Globus pallidus (tissue), 1 donor: Measurements from ENCODE around the gene PKHD1.

ENCODE experiments used
- DNase-seq: peaks from one replicate; pipeline ENCODE4 v3.0.0-alpha.2; 2015; ENCODE audit warnings: low spot score

Gene PKHD1

DNA sequence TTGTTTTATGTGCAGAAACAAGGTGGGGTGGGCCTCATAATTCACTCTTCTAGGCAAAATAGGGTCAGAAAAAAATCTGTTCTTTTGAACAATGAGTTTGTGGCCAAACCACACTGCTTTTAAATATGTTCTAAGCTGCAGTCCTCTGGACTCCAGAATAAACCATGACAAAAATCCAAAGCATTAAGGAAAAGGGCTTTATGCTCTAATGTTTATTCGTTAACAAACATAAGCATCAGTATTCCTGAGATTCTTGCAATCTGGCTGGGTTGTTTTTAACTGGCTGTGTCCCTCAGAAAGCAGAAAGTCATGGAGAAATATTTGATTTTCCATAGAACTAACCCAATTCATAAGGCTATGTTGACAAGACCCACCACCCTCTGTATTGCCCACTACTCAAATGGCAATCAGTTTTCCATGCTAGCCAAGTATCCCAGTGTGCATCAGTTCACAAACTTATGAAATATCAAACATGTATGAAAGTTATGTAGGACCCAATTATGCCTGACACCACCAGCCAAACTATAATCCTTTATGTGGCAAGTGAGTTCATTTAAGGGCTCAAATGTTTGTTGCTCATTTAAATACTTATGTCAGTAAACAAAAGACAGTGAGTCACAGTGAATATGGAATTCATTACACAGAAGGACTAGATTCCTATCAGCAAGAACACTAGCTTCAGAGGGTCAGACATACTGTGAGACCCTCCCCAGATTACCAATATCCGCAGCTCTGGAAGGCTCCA lies 45.1 kb downstream of the PKHD1 start:
- no peak for DNase-seq

DNA sequence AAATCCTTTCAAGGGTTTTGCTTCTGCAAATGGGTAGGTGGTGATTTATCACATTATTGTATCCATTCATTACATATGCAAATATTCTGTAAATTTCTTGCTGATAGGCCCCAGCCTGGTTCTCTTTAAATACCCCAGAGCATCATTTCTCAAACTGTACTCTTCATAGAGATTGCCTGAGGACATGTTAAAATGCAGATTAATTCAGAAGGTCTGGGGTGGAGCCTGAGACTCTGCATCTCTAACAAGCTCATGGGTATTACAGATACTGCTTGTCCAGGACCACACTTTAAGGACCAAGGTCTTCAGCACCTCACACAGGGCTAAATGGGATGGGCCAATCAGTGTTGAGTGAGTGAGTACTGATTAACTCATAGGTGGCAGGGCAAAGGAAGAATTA lies 46.3 kb downstream of the PKHD1 start:
- no peak for DNase-seq

DNA sequence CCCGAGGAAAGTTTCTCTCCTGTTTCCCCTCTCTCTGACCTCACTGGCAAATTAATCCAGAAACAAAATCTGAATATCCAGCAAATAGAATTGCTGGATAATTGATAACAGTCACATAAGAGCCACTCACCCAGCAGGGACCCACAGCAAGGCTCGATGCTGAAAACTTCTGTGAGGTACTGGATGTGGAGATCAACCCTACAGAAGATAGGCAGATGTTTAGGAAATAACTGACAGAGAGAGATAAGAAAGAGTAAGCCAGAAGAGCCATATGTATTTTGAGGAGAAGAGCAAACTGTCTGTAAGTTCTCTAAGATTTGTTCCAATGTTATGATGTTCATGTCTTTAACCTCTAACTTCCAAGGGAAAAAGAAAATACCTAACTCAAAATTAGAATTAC lies 59.7 kb downstream of the PKHD1 start:
- DNase-seq, result no peak

DNA sequence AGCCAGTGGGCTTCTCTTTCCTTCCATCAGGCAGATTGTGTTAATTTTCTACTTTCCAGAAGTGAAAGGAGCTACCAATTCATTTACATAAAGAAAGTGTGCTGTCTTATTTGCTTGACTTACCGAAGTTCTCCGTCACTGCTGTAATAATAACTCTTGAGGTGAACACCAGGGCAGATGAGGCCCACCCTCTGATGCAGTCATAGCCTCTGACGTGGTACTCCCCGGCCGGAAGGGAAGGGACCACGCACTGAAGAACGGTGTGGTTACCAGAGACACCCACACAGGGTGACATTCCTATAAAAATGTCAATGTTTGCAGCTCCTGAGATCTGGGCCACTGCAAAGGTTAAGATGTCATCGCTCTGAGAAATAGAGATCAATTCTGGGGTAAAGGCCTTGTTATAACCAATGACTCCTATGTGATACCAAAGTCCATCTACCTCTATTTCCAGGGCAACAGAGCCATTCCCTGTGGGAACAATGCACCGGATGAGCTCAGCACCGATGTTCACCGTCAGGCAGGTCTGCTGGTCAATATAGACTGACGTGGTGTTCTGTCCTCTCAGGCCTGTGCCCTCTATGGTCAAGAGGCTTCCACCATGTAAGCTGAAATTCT lies 62.9 kb downstream of the PKHD1 start:
- no peak for DNase-seq

DNA sequence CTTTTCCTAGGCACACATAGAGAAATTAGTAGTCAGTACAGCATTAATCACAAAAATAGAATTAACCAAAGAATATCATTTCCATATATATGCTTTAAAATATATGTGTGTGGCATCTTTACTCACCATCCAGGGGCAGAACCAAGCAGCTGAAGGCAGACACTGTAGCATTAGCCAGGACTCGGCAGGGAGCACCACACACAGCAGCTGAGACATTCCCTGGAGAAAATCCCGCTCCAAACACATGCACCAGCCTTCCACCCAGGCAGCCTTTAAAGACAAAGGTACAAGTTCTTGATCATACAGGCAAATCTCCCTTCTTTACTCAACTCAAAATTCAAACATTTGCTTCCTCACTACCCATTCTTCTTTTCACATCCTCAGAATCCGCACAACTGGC lies 64.7 kb downstream of the PKHD1 start:
- DNase-seq, result no peak

DNA sequence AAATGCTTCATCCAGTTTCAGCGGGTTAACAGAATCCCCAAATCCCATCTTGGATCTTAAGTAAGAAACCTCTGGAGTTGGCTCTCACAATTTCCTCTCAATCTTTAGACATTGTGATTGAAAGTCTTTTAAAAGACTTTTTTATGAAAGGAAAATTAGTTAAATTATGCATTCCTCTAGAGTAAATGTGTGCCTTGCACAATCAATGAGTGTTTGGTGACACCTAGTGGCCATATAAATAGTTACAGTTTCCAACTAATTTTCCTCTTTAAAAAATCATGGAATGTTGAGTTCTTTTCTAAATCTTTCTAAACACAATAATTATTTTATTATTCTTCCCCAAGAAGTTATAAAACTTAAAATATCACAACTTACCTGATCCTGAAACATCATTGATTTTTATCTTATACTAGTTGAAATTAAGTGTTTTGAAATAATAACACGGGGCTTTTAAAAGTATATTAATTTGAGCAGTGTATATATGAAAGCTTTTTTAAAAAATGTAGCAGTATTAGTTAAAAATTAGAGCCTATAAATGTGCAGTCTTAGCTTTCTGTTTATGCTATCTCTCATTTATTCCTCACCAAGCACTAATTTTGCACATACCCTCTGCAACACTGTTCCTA lies 66.4 kb downstream of the PKHD1 start:
- DNase-seq, result peak; percentile 23

DNA sequence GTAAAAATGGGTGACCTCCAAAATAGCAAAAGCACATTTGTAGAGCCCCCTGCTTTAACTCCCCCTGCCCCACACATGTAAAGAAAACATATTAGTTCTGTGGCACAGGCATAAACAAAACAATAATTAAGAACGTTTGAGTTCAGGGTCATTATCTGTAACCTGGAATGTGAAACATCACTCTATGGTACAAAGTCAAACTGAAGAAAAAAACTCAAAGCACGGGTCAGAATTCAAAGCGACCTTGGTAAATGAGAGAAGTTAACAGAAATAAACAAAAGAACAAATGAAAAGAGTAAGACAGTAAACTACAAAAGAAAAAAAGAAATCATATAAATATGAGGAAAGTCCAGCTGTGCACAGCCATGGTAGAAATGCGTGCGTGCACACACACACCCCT lies 67.5 kb downstream of the PKHD1 start:
- DNase-seq, result no peak

DNA sequence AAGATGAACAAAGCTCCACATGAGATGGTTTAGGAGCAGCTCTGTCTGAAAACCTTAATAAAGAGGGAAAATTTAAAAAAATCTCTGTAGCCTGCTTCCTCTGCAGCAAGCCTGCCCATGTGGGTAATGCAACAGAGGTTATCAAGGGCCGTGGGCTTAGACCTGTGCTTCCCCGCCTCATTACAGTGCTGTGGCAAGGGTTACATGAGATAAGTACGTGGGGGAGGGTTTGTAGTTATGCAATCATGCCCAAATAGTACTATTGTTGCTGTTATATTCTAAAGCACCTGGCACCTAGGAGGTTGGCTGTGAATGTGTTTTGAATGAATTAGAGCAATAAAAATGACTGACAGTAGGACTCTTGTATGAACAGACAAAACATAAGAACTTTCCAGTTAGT lies 68.3 kb downstream of the PKHD1 start:
- no peak for DNase-seq

DNA sequence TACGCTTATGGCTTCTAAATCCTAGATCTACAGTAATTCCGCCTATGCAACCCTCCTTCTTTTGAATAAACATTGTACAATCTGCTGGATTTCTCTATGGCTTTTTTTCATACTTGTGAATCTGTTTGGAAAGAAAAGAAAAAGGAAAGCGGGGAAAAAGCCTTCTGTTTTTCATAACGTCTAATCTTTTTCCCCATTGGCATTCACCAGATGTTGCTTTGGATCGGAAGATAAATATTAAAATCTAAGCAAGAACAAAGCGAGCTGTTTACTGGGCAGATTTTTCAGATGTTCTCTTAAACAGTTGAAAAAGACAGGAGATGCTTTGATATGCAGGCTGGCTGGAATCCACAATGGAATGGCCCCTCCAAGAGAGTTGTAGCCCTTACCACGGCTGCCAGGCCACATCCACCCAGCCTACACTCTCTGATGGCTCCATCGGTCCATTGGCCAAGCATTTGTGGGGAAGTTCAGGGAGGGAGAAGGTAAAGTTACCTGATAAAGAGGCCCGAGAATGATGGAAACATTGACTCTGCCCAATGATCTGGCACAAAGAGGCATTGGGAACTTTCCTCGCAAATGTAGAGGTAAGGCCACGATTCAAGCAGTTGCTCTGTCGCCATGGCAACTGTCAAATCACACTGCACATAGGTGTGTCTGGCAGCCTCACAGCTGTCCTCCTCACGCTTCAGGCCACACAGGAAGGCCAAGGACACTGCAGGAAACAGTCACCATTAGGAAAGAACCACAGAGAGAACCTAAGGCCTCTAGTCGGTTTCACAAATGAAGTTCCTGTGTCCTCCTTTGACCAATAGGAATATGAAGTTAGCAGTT lies 70.3 kb downstream of the PKHD1 start:
- DNase-seq, result no peak

DNA sequence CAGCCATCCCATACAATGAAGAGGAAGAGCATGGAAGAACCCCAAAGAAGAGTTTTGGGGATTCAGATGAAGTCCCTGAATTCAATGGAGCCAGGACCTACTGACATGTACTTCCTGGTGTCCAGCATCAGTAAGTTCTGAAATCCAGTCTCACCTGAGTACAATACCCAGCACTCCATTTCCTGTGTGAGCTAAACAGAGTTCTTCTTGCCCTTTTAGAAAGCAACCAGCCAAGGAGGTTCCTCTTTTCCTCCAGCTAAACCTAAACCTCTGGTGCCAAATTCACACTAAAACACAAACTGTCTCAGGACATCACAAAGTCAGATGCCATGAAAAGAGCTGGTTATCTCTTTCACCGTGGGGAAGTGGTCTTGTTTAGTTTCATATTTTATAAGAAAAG lies 71.5 kb downstream of the PKHD1 start:
- DNase-seq, result no peak

DNA sequence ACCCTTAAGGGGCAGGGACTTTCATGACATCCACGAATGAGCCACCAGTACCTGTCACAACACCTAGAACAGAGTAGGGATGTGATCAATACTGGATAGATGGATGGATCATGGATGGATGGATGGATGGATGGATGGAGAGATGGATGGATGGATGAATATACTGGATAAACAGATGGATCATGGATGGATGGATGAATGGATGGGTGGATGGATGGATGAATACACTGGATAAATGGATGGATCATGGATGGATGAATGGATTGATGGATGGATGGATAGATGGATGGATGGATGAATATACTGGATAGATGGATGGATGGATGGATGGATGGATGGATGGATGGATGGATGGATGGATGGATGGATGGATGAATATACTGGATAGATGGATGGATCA lies 73.0 kb downstream of the PKHD1 start:
- no peak for DNase-seq

DNA sequence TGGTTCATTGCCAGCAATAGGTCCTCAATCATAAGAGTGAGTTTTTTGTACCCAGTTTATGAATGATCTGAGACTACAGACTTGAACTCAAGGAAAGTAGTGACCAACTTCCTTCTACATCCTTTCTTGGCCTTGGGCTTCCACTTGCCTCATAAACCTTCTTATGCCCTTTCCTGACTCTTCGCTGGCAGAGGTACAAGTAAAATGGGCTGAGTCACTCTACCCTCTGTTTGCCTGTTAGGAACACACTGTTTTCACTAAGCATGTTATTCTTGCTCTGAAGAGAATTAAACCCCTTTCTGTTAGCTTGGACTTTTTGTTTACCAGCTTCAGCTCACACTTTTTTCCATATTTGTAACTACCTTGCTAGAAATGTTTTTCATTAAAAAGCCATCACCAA lies 74.4 kb downstream of the PKHD1 start:
- no peak for DNase-seq

DNA sequence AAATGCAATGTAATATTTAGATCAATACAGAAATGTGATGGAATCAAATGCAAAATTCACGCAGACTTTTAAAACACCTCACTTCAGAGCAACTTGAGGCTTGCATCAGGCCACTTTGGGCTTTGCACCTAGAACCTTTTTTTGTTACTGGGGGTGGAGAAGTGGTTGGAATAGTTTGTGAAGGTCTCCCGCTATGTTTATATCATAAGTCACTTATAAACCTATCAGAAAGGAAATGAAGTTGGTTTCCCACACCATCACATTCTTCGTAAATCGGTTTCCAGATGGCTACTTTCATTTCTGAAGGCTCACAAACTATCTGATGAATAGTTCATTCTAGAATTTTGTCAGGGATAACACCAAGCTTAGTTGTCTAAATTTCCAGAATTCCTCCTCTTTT lies 74.8 kb downstream of the PKHD1 start:
- DNase-seq, result no peak

DNA sequence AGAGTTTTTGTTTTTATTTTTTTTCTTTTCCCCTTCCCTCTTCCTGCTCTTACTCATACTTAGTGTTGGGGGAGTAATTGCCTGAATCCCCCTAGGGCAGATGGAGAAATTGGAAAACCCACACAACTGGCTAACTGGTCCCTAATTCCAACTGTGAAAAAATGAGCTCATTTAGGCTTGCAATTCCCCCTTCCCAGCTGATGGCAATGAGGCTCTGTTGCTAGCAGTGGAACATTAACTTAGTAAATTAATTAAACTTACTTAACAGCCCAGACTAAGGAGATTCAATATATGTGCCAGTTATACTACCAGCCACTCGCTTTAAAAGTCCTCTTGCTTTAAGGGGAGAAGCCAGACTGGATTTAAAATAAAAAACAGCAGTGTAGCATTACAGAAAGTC lies 76.6 kb downstream of the PKHD1 start:
- no peak for DNase-seq

DNA sequence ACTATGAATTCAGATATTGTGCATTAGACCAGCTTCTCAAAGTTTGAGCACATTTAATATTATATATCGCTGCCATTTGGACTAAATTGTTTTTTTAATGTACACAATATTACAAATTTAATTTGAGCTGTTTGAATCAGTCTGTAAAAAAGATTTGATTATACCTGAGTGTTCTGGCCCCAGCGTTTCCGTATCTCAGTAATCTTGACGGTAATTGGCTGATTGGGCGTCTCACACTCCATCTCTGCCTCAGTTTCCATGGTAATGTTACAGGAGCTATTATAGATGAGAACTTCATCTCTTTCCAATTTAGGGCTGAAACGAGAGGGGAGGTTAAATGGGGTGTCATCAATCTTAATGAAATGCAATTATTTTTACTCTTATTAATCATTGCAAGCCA lies 77.3 kb downstream of the PKHD1 start:
- DNase-seq, result no peak

DNA sequence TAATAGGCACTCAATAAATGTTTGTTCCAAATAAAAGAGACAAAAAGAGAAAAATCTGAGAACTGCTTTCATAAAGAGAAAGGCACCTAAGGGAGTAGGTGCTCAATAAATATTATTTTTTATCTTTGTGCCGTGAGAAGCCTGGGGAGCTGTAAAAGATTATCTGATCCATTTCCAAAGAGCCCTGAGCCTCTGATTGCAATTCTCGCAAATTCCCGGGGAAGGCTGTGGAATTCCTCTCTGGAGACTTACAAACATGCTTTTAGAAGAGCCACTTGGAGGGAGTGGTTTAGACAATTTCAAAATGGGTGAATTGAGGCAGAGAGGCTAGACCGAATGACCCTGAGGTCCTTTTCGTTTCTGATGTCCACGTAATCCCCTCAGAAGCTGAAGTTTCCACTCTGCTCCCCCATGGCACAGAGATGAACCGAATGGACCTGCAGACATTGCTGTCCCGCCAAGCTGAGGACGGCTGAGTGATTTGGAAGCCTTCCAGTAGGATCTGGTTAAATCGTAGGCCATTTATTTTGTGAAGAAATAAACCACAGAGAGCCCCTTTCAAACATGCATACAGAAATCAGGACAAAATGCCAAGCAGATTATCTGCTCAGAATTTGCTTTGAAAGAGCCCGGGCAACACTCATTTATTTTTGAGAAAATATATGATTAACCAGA lies 77.8 kb downstream of the PKHD1 start:
- no peak for DNase-seq

DNA sequence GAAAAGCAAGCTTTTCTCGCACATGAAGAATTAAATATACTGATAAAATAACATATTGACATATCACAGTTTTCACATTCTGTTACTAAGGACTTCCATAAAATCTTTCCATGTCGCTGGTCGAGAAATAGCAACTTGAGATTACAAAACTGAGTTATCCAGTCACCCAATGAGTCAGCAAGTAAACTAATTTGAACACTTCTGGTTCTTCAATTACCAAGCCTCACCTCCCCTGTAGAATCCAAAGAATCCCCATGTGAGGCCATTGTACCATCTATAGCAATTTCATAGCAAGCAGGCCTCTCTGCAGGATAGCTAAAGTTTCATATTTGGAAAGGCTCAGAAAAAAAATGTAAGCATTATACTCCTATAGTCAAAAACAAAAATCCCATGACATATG lies 87.3 kb downstream of the PKHD1 start:
- DNase-seq, result no peak

DNA sequence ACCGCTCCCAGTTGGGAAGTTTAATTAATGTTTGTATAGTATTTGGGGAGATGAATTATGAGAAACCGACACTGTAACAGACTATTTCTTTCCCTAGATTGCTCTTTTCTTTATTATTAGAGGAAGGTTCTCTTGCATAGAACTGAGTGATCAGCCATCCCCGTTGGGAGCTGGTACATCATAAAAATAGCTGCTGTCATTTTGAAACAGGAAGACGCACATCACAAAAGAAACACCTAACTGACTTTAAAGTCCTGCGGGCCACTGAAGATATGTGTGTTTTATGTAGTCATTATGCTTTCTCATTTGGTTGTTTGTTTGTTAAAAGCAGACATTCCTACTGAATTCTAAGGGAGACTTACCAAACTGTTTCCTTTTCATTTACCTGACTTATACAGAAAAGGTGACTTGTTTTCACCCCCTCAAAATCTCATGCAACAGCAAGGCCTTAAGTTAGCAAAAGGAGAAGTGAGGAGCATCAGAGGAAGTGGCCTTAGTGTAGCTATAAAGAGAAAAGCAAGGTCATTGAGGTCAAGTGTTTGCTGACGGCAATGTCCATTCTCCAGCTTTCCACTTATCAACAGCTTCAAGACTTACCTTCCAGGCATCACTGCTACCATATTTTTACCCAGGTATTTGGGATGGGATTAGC lies 91.0 kb downstream of the PKHD1 start:
- DNase-seq, result no peak

DNA sequence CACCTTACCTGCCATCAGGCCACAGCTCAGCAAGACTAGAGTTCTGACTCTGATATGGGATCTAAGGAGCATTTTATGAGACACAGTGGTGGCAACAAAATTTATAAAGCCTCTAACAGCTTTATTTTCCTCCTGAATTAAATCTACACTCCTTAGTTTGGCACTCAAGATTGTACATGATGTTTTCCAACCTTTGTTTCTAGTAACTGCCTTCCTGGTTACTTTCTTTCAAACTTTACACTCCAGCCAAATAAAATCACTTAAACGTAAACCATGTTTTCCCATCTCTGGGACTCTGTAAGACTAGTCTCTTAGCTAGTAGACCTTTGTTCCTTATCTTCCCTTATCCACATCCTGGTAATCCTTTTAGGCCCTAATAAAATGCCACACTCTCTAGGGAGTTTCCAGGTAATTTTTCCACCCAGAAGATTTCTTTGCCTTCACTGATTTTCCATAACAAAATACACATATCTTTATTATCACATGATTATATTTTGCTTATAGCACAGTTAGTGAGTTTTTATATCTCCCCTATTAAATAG lies 92.1 kb downstream of the PKHD1 start:
- DNase-seq, result no peak

DNA sequence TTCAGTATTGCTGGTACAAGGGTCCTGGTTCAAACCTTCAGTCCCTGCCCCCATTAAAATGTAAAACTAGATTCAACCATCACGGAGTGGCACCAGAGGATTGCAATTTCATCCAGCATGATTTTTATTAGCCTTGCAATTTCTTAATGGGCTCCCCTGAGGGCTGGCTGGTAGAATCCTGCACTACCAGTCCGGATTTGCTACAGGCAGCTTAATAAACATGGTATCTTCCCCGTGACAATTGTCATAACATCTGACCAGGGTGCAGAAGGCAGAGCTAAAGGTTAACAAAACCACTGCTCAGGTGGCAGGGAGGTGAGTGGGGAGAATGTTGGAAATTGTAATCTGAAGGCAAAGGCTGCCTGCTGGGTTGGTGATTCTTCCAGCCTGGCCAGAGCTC lies 94.5 kb downstream of the PKHD1 start:
- no peak for DNase-seq

DNA sequence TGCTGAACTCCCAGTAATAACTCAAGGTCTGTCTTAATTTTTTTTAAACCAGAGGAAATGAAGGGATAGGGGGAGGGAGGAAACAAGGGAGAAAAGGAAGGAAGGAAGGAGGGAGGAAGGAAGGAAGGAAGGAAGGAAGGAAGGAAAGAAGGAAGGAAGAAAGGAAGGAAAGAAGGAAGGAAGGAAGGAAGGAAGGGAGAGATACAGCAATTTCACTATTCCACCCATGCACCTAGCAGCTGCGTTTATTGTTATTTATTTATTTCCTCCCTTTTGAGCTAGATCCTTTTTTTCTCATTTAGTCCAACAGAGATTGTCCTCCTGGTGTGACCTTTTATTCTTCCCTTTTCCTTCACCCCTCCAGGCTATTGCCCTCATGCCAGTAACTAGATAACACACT lies 97.6 kb downstream of the PKHD1 start:
- no peak for DNase-seq
